Measurements from ENCODE around the gene ACAA2. TPM values are rescaled to one million over a fixed set of nuclear protein-coding genes. Genes with fewer than 3 reads are reported as not detected.

The ACAA2 gene
- total and polyA plus RNA-seq, 2 experiments from 2014 or later, result 91.1 to 126 TPM

GRCh38 chr18:49778826-49779465, 34.4 kb downstream of the ACAA2 start:
- H3K4me1 Mint-ChIP-seq, result no peaks in the 10 kb centered on the region
- H3F3A ChIP-seq (replicated peaks; ENCODE audit: low read depth), result no peaks in the 10 kb centered on the region
- H3K4me3 Mint-ChIP-seq, result no peak overlapping the region
- TF ChIP-seq JUNB (IDR thresholded peaks at IDR 0.05; ENCODE audit: unreplicated experiment) (no peak), ZNF114 (CRISPR knock-in tag; IDR thresholded peaks at IDR 0.05) (no peak), ZNF331 (CRISPR knock-in tag; IDR thresholded peaks at IDR 0.05; ENCODE audit: low read depth) (no peak), REST (IDR thresholded peaks at IDR 0.05; ENCODE audit: unreplicated experiment) (no peak), EZH2phosphoT487 (IDR thresholded peaks at IDR 0.05; ENCODE audit: unreplicated experiment) (no peak), EZH2 (IDR thresholded peaks at IDR 0.05; ENCODE audit: low read depth, unreplicated experiment) (no peak), CREB1 (CRISPR knock-in tag; IDR thresholded peaks at IDR 0.05; ENCODE audit: low read depth) (no peak)
- H3K9me2 ChIP-seq (ENCODE audit: insufficient read depth), result no peaks in the 10 kb centered on the region
- no peaks in the 10 kb centered on the region for H3K4me1 ChIP-seq (ENCODE audit: insufficient read depth)
- H3K27ac Mint-ChIP-seq, result no peak overlapping the region; the same call in 1 of the 2 replicates
- H3K27me3 Mint-ChIP-seq (ENCODE audit: insufficient read depth, low read depth, poor library complexity), result peaks cover 3% of the 10 kb centered on the region
- no peaks in the 10 kb centered on the region for H3K79me2 ChIP-seq (replicated peaks; ENCODE audit: insufficient read depth)
- H3K36me3 Mint-ChIP-seq (ENCODE audit: low read depth), result peaks cover 68% of the 10 kb centered on the region
- no peak overlapping the region for H3K27ac ChIP-seq (ENCODE audit: low read depth)
- H2AFZ ChIP-seq, result no peak overlapping the region
- ATAC-seq (no peak), DNase-seq (ENCODE audit: low spot score) (no peak)
- no peak overlapping the region for H3K4me2 ChIP-seq
- peaks cover 3% of the 10 kb centered on the region; the same call in 1 of the 2 replicates for H4K20me1 ChIP-seq (replicated peaks; ENCODE audit: insufficient read depth)
- no peaks in the 10 kb centered on the region for H3K27me3 ChIP-seq (ENCODE audit: insufficient read depth)
- H3K4me3 ChIP-seq, result no peak overlapping the region
- peaks cover 2% of the 10 kb centered on the region; the same call in 1 of the 2 replicates for H3K36me3 ChIP-seq (ENCODE audit: insufficient read depth)
- peaks cover 26% of the 10 kb centered on the region for H3K9me3 Mint-ChIP-seq

- ATAC-seq (no peak), DNase-seq (ENCODE audit: low spot score) (no peak)
- Histone ChIP-seq H3K4me2 (no peak overlapping the region), H2AFZ (no peak overlapping the region), H4K20me1 (replicated peaks; ENCODE audit: insufficient read depth) (no peaks in the 10 kb centered on the region), H3F3A (replicated peaks; ENCODE audit: low read depth) (no peaks in the 10 kb centered on the region), H3K36me3 (ENCODE audit: insufficient read depth) (no peaks in the 10 kb centered on the region), H3K4me3 (no peak overlapping the region), H3K79me2 (replicated peaks; ENCODE audit: insufficient read depth) (no peaks in the 10 kb centered on the region), H3K27ac (ENCODE audit: low read depth) (no peak overlapping the region), H3K9me2 (ENCODE audit: insufficient read depth) (no peaks in the 10 kb centered on the region), H3K4me1 (ENCODE audit: insufficient read depth) (no peaks in the 10 kb centered on the region), H3K27me3 (ENCODE audit: insufficient read depth) (no peaks in the 10 kb centered on the region)
- no peaks in the 10 kb centered on the region for H3K9me3 Mint-ChIP-seq
- peaks cover 8% of the 10 kb centered on the region for H3K4me1 Mint-ChIP-seq
- 0 out of 2 replicates have a peak overlapping the region, but pooled peaks have one; percentile 24 for H3K27ac Mint-ChIP-seq
- H3K27me3 Mint-ChIP-seq (ENCODE audit: insufficient read depth, low read depth, poor library complexity), result peaks cover 2% of the 10 kb centered on the region
- H3K36me3 Mint-ChIP-seq (ENCODE audit: low read depth), result no peaks in the 10 kb centered on the region
- no peak overlapping the region for H3K4me3 Mint-ChIP-seq
- TF ChIP-seq ZNF462 (CRISPR knock-in tag; IDR thresholded peaks at IDR 0.05) (no peak), EZH2 (IDR thresholded peaks at IDR 0.05; ENCODE audit: low read depth, unreplicated experiment) (no peak)
These were observed 44.1 kb downstream of the ACAA2 start for GRCh38 chr18:49769047-49769728.

Data from GM23338 (cell line).